GM12801 (cell line): ENCODE results near the gene DTNBP1.
A peak's percentile ranks its signal among the peaks of the same experiment; 100 is the strongest.

Experiments used
- CTCF ChIP-seq: IDR thresholded peaks from one replicate; pipeline ENCODE4 v1.5.1; 2011; ENCODE audit warnings: control low read depth; ENCODE audit not compliant: insufficient read length; ENCODE audit errors: extremely low read depth

The DTNBP1 gene

GRCh38 chr6:15491986-15492269, 170.9 kb downstream of the DTNBP1 start:
- TF ChIP-seq CTCF = no peak

- peak; percentile 46 for TF ChIP-seq CTCF
Measured at GRCh38 chr6:15491255-15491985, 171.4 kb downstream of the DTNBP1 start.

GRCh38 chr6:15490242-15491100, 172.4 kb downstream of the DTNBP1 start:
- no peak for TF ChIP-seq CTCF

GRCh38 chr6:15489261-15489962, 173.4 kb downstream of the DTNBP1 start:
- no peak for TF ChIP-seq CTCF

GRCh38 chr6:15487262-15487661, 175.6 kb downstream of the DTNBP1 start:
- TF ChIP-seq CTCF = no peak

GRCh38 chr6:15485936-15486335, 176.9 kb downstream of the DTNBP1 start:
- no peak for TF ChIP-seq CTCF

GRCh38 chr6:15484821-15485220, 178.0 kb downstream of the DTNBP1 start:
- no peak for TF ChIP-seq CTCF
